Right lobe of liver (tissue), 6 donors: ENCODE measurements around the gene APCDD1L. TPM values are rescaled to one million over a fixed set of nuclear protein-coding genes. Genes with fewer than 3 reads are reported as not detected.

Experiments
- ATAC-seq, 4 donors: fragments of 200-7000 bp; cut with Tn5 transposase; one replicate each; pipeline ENCODE4 v1.9.1; 2020; ENCODE audit warnings: mild to moderate bottlenecking in 4 of 4, moderate library complexity in 4 of 4
- DNase-seq, 3 donors: peaks; one replicate each; pipeline ENCODE4 v3.0.0-alpha.2; 2020
- H3K27ac ChIP-seq, 3 donors: fragments of 200-600 bp; one replicate each; pipeline ENCODE4 v1.8.0; 2022
- H3K27me3 ChIP-seq, 2 donors: fragments of 200-600 bp; one replicate each; pipeline ENCODE4 v1.8.0; 2022
- H3K36me3 ChIP-seq, 4 donors: fragments of 200-600 bp; sonication (generic) in 1 of 4; one replicate each; pipeline versions ENCODE4 v1.5.1 to v1.8.0; 2017 to 2022; ENCODE audit warnings: control low read depth in 1 of 4
- H3K4me1 ChIP-seq, 4 donors: fragments of 200-600 bp; sonication (generic) in 1 of 4; one replicate each; pipeline versions ENCODE4 v1.5.1 to v1.8.0; 2017 to 2022; ENCODE audit warnings: control low read depth in 1 of 4
- H3K4me3 ChIP-seq, 3 donors: fragments of 200-600 bp; one replicate each; pipeline ENCODE4 v1.8.0; 2022
- H3K9me3 ChIP-seq, 4 donors: fragments of 200-600 bp; sonication (generic) in 1 of 4; one replicate each; pipeline versions ENCODE4 v1.5.1 to v1.8.0; 2017 to 2022; ENCODE audit warnings: control low read depth in 1 of 4
- CTCF ChIP-seq, 4 donors: fragments of 200-600 bp in 3 of 4; fragments of 450-650 bp in 1 of 4; IDR thresholded peaks; one replicate each; pipeline versions ENCODE4 v1.5.1 to v1.8.0; 2016 to 2022; ENCODE audit warnings: antibody characterized with exemption in 4 of 4, mild to moderate bottlenecking in 2 of 4
- POLR2A ChIP-seq: fragments of 450-650 bp; IDR thresholded peaks from one replicate; pipeline ENCODE4 v1.6.1; 2017; ENCODE audit warnings: antibody characterized with exemption, mild to moderate bottlenecking
- WGBS: methylation state at CpG from one replicate; pipeline ENCODE4 v1.1.6; 2018; ENCODE audit warnings: low coverage, low lambda C conversion rate; ENCODE audit not compliant: insufficient coverage; ENCODE audit errors: missing lambda C conversion rate; 5-methylcytosine and 5-hydroxymethylcytosine counted together
- intact Hi-C, 2 donors: fragments of 100-400 bp; cut with DNase I; formaldehyde crosslinking; loops; one replicate each; pipeline versions ENCODE4 v1.11.2 to v1.14.1; 2022
- total RNA-seq, 6 experiments: library from RNA; depleted of rRNA in 2 of 6; stranded (reverse); fragments of >200 nt in 2 of 6; fragmentation: NEBNext Ultra II Directional in 3 of 6; extraction: Animal tissue kit (Norgen Biotek cat#: 25700) in 3 of 6; gene quantifications; one replicate each; pipeline versions ENCODE4 v1.1.0 to v1.2.4, GENCODE V29; 2016 to 2023
- donor health status: DM: no; HTN: yes; CAD: no.
- donor health status: DM: no; HTN: no; CAD: no.
- donor health status: DM: no; HTN: no; CAD: no.
- donor health status: DM: no; HTN: yes; CAD: no.
- donor health status: DM: no; HTN: yes; CAD: no.

APCDD1L gene
- total RNA-seq, 6 experiments from 2014 or later: 0.04 TPM; not detected in 5

DNA sequence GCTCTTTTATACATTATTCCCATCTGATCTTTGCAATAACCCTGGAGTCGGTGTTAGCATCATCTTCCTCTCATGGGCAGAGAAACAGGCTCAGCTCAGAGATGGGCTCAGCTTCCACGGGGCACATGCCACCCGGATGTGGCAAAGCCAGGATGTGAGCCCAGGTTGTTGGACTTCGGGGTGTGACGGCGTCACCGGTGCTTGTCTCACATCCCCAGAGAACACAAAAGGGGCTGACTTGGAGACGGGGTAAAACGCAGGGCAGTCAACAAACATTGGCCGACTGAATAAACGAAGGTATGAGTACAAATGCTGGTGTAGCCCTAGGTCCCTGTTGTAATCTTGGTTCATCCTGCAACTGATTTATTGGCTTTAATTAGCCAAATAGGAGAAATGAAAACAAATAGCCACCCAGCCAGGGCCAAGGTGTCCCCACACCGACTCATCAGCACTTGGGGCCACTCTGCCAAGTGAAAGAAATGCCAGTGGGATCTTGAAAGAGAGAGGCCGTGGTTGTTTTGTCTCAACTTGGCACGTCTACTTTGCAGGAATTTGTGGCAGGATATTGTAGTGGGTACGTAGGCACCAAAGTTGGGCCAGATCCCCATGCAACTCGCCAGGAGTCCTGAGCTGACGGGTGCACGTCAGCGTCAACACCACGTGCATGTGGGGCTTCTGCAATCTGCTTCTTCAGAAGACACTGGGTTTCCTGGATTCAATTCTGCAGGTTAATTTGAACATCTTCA is 42.8 kb downstream of the APCDD1L start:
- no peaks in the 10 kb centered on the region for H3K36me3 ChIP-seq
- no peak overlapping the region for H3K4me3 ChIP-seq
- ATAC-seq: no peak
- H3K27ac ChIP-seq: no peak overlapping the region
- DNase-seq: no peak
- intact Hi-C loops: loop anchor here in 1 of 2 donors (10.0 kb wide), 1 partner anchor 382 kb away; the partner anchor contains the start of genes GNAS and GNAS-AS1
- no peaks in the 10 kb centered on the region for H3K27me3 ChIP-seq
- no peaks in the 10 kb centered on the region for H3K4me1 ChIP-seq
- TF ChIP-seq CTCF (IDR thresholded peaks at IDR 0.05) (no peak), POLR2A (no peak)
- 67% methylated on average over 15 of the region's 20 CpGs for WGBS
- no peaks in the 10 kb centered on the region for H3K9me3 ChIP-seq

DNA sequence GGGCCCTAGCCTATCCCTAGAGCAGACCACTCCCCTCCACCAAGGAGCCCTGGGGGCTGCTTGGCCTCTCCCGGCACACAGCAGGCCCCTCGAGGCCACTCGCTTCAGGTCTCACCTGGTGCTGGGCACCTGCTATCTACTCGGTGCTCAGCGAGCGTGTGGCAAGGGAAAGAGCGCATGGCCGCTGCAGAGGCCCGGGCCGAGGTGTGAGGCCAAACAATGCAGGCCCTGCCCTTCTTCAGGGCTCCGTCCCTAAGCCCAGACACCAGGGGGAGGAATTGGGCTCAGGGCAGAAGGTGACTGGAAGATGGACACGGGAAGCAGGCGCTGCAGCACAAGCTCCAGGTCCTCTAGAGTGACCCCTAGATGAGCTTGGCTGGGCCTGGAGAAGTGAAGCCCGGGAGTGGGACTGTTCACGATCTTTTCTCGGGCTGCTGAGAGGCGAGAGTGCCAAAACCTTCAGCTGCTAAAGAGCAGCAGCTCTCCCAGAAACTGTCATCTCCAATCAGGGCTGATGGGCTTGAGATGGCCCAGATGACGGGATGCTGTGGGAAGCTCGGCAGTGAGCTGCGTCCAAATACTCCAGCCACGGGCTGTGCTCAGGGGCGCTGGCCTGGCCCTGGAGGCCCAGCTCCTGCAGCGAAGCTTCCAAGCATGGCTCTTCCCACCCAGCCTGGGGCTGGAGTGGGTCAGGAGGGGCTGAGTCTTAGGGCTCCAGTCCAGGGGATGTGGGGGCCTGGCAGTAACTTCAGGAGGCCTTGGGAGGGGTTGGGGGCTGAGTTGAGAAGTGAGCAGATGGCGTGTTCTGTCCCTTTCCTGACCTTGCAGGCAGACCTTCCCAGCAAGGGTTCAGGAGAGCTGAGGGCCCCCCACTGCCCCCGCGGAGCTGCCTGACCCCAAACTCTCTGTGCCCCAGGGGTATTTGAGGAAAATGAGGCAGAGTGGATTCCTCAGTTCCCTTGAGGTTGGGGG is 43.7 kb downstream of the APCDD1L start:
- TF ChIP-seq CTCF (IDR thresholded peaks at IDR 0.05) (no peak), POLR2A (no peak)
- Histone ChIP-seq H3K27me3 (no peaks in the 10 kb centered on the region), H3K4me1 (no peaks in the 10 kb centered on the region), H3K36me3 (no peaks in the 10 kb centered on the region), H3K4me3 (no peak overlapping the region), H3K9me3 (no peaks in the 10 kb centered on the region), H3K27ac (no peak overlapping the region)
- WGBS: 35% methylated on average over 5 of the region's 26 CpGs
- DNase-seq (no peak), ATAC-seq (peak in 3 of 4 donors; percentile 17 to 44 (median 36))
- intact Hi-C loops: loop anchor here in 1 of 2 donors (10.0 kb wide), 1 partner anchor 383 kb away; the partner anchor contains the start of genes GNAS and GNAS-AS1

- Histone ChIP-seq H3K27ac (no peak overlapping the region), H3K36me3 (no peaks in the 10 kb centered on the region), H3K4me3 (no peak overlapping the region), H3K9me3 (no peaks in the 10 kb centered on the region), H3K27me3 (no peaks in the 10 kb centered on the region), H3K4me1 (no peaks in the 10 kb centered on the region)
- WGBS: 86% methylated on average over 2 of the region's 19 CpGs
- intact Hi-C loops: loop anchor here in 1 of 2 donors (10.0 kb wide), 1 partner anchor 384 kb away; the partner anchor contains the start of genes GNAS and GNAS-AS1
- DNase-seq (no peak), ATAC-seq (no peak)
- TF ChIP-seq CTCF (IDR thresholded peaks at IDR 0.05) (no peak), POLR2A (no peak)
Observed at GRCh38 chr20:58470336-58471192, 44.6 kb downstream of the APCDD1L start.

- Histone ChIP-seq H3K4me1 (no peaks in the 10 kb centered on the region), H3K4me3 (no peak overlapping the region), H3K27me3 (no peaks in the 10 kb centered on the region), H3K36me3 (no peaks in the 10 kb centered on the region), H3K27ac (no peak overlapping the region), H3K9me3 (no peaks in the 10 kb centered on the region)
- DNase-seq: no peak
- ATAC-seq: no peak
- TF ChIP-seq CTCF (IDR thresholded peaks at IDR 0.05) (no peak), POLR2A (no peak)
- 40% methylated on average over 1 of the region's 12 CpGs for WGBS
- intact Hi-C loops: loop anchor here in 1 of 2 donors (10.0 kb wide), 1 partner anchor 385 kb away; the partner anchor contains the start of genes GNAS and GNAS-AS1
Observed at GRCh38 chr20:58469616-58470015, 45.6 kb downstream of the APCDD1L start.
